A549 (cell line): ENCODE results near the gene KRTAP5-4.

ENCODE experiments used
- BHLHE40 ChIP-seq: IDR thresholded peaks from 2 replicates; pipeline ENCODE4 v1.6.1; 2012; ENCODE audit warnings: low read depth, low read length, inconsistent platforms
- CBX8 ChIP-seq: fragments of 200-600 bp; sonication (generic); IDR thresholded peaks from 2 replicates; pipeline ENCODE4 v1.6.1; 2016
- EP300 ChIP-seq, 2 experiments: fragments of >200 bp; sonication (Bioruptor Twin); formaldehyde crosslinking; IDR thresholded peaks; 2 replicates in 1 of 2; 3 replicates in 1 of 2; pipeline ENCODE4 v1.6.1; 2016 to 2017
- POLR2A ChIP-seq: IDR thresholded peaks from 2 replicates; pipeline ENCODE4 v1.6.1; 2012; ENCODE audit warnings: mild to moderate bottlenecking, low read length
- RARB ChIP-seq: fragments of 250-450 bp; sonication (Bioruptor Pico); IDR thresholded peaks from 2 replicates; pipeline ENCODE4 v1.8.0; 2021; ENCODE audit warnings: mild to moderate bottlenecking, moderate library complexity
- ZFP36 ChIP-seq: fragments of 450-650 bp; IDR thresholded peaks from 2 replicates; pipeline ENCODE4 v1.6.1; 2014; ENCODE audit warnings: borderline replicate concordance; ENCODE audit not compliant: partially characterized antibody
- ZSCAN20 ChIP-seq: fragments of 250-450 bp; sonication (Bioruptor Pico); IDR thresholded peaks from 2 replicates; pipeline ENCODE4 v1.8.0; 2022; ENCODE audit warnings: mild to moderate bottlenecking, moderate library complexity
- TF ChIP-seq, protein P1 (sequence below): fragments of >200 bp; sonication (Bioruptor Twin); formaldehyde crosslinking; IDR thresholded peaks from 3 replicates; pipeline ENCODE4 v1.5.1; 2016
- TF ChIP-seq, protein P2 (sequence below): fragments of 250-450 bp; sonication (Bioruptor Pico); IDR thresholded peaks from 2 replicates; pipeline ENCODE4 v1.5.0; 2021; ENCODE audit warnings: mild to moderate bottlenecking, moderate library complexity, borderline replicate concordance
- TF ChIP-seq, protein P3 (sequence below): fragments of 200-600 bp; sonication (generic); IDR thresholded peaks from 2 replicates; pipeline ENCODE4 v1.6.1; 2016; ENCODE audit warnings: antibody characterized with exemption, mild to moderate bottlenecking, moderate library complexity

DNA sequence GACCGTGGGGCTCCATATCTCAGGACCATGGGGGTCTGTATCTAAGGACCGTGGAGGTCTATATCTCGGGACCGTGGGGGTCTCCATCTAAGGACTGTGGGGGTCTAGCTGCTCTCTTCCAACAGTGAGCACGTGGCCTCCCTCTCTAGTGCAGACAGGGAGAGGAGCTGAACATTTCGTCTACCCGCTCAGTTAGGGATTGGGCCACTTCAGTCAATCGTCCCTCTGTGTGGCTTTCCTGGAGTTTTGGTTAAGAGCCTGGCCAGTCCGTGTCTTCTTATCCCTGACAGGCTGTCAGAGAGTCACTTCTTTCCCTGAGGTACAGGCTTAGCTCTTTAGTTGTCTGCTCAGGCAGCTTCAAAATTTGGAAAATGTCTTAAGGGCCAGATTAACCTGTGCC, 40.0 kb downstream of the KRTAP5-4 start:
- TF ChIP-seq ZFP36 (no peak), POLR2A (no peak), ZSCAN20 (no peak), CBX8 (no peak), EP300 (IDR thresholded peaks at IDR 0.05) (no peak), BHLHE40 (no peak), RARB (CRISPR knock-in tag) (no peak)
- TF ChIP-seq, protein P1, sequence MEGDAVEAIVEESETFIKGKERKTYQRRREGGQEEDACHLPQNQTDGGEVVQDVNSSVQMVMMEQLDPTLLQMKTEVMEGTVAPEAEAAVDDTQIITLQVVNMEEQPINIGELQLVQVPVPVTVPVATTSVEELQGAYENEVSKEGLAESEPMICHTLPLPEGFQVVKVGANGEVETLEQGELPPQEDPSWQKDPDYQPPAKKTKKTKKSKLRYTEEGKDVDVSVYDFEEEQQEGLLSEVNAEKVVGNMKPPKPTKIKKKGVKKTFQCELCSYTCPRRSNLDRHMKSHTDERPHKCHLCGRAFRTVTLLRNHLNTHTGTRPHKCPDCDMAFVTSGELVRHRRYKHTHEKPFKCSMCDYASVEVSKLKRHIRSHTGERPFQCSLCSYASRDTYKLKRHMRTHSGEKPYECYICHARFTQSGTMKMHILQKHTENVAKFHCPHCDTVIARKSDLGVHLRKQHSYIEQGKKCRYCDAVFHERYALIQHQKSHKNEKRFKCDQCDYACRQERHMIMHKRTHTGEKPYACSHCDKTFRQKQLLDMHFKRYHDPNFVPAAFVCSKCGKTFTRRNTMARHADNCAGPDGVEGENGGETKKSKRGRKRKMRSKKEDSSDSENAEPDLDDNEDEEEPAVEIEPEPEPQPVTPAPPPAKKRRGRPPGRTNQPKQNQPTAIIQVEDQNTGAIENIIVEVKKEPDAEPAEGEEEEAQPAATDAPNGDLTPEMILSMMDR, result no peak
- TF ChIP-seq, protein P2, sequence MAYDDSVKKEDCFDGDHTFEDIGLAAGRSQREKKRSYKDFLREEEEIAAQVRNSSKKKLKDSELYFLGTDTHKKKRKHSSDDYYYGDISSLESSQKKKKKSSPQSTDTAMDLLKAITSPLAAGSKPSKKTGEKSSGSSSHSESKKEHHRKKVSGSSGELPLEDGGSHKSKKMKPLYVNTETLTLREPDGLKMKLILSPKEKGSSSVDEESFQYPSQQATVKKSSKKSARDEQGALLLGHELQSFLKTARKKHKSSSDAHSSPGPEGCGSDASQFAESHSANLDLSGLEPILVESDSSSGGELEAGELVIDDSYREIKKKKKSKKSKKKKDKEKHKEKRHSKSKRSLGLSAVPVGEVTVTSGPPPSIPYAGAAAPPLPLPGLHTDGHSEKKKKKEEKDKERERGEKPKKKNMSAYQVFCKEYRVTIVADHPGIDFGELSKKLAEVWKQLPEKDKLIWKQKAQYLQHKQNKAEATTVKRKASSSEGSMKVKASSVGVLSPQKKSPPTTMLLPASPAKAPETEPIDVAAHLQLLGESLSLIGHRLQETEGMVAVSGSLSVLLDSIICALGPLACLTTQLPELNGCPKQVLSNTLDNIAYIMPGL (CRISPR knock-in tag), result no peak
- TF ChIP-seq, protein P3, sequence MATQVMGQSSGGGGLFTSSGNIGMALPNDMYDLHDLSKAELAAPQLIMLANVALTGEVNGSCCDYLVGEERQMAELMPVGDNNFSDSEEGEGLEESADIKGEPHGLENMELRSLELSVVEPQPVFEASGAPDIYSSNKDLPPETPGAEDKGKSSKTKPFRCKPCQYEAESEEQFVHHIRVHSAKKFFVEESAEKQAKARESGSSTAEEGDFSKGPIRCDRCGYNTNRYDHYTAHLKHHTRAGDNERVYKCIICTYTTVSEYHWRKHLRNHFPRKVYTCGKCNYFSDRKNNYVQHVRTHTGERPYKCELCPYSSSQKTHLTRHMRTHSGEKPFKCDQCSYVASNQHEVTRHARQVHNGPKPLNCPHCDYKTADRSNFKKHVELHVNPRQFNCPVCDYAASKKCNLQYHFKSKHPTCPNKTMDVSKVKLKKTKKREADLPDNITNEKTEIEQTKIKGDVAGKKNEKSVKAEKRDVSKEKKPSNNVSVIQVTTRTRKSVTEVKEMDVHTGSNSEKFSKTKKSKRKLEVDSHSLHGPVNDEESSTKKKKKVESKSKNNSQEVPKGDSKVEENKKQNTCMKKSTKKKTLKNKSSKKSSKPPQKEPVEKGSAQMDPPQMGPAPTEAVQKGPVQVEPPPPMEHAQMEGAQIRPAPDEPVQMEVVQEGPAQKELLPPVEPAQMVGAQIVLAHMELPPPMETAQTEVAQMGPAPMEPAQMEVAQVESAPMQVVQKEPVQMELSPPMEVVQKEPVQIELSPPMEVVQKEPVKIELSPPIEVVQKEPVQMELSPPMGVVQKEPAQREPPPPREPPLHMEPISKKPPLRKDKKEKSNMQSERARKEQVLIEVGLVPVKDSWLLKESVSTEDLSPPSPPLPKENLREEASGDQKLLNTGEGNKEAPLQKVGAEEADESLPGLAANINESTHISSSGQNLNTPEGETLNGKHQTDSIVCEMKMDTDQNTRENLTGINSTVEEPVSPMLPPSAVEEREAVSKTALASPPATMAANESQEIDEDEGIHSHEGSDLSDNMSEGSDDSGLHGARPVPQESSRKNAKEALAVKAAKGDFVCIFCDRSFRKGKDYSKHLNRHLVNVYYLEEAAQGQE, result no peak
